Right lobe of liver (tissue), 4 donors: Measurements from ENCODE around the gene SH2D5.

Experiments
- POLR2A ChIP-seq: fragments of 450-650 bp; IDR thresholded peaks from one replicate; pipeline ENCODE4 v1.6.1; 2017; ENCODE audit warnings: antibody characterized with exemption, mild to moderate bottlenecking
- TF ChIP-seq, protein P1 (sequence below), 4 donors: fragments of 200-600 bp in 3 of 4; fragments of 450-650 bp in 1 of 4; IDR thresholded peaks; one replicate each; pipeline versions ENCODE4 v1.5.1 to v1.8.0; 2016 to 2022; ENCODE audit warnings: antibody characterized with exemption in 4 of 4, mild to moderate bottlenecking in 2 of 4
- donor health status: DM: no; HTN: no; CAD: no.
- donor health status: DM: no; HTN: no; CAD: no.
- donor health status: DM: no; HTN: yes; CAD: no.

DNA sequence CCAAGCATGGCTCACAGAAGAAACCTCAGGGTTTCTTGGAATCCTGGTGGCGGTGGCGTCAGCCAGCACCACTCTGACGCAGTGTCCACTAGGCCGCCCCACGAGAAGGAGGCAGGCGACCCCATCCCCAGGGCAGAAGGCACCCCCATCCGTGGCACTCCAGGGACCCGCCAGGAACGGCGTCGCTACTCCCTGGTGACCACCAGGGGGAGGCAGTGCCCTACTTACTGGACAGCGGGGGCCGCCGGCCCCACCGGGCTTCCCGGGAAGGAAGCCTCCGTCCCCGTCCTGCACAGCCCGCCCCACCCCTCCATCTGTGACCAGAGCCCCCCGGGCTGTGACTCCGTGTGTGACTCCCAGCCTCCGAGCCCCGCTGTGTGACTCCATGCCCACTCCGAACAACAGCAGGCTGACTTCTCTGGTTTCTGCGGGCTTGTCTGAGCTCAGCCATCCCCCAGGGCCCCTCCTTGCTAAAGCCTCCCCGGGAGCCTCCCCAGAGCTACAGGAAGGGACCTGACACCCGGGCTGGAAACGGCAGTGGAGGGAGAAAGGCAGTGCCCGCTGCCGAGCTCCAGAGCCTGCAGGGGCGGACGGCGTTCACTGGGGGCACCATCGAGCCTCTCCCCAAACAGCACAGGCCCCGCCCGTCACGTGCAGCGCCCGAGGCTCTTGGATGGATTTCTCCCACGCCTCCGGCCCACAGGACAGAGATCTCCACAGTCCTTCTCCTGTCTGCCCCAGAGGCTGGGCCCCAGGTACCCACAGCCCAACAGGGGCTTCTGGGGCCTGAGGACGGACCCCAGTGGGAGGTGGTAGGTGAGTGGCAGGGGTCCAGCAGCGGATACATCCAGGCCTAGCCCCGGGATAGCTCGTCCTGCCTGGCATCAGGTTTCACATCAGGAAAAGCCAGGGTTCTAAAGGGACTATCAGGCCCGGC, 35.8 kb downstream of the SH2D5 start:
- TF ChIP-seq, protein P1, sequence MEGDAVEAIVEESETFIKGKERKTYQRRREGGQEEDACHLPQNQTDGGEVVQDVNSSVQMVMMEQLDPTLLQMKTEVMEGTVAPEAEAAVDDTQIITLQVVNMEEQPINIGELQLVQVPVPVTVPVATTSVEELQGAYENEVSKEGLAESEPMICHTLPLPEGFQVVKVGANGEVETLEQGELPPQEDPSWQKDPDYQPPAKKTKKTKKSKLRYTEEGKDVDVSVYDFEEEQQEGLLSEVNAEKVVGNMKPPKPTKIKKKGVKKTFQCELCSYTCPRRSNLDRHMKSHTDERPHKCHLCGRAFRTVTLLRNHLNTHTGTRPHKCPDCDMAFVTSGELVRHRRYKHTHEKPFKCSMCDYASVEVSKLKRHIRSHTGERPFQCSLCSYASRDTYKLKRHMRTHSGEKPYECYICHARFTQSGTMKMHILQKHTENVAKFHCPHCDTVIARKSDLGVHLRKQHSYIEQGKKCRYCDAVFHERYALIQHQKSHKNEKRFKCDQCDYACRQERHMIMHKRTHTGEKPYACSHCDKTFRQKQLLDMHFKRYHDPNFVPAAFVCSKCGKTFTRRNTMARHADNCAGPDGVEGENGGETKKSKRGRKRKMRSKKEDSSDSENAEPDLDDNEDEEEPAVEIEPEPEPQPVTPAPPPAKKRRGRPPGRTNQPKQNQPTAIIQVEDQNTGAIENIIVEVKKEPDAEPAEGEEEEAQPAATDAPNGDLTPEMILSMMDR (IDR thresholded peaks at IDR 0.05), result peak; percentile 82 to 93 (median 89)
- TF ChIP-seq POLR2A, result peak; percentile 24
